Measurements from ENCODE around the gene SLC35A2.

SLC35A2 gene

DNA sequence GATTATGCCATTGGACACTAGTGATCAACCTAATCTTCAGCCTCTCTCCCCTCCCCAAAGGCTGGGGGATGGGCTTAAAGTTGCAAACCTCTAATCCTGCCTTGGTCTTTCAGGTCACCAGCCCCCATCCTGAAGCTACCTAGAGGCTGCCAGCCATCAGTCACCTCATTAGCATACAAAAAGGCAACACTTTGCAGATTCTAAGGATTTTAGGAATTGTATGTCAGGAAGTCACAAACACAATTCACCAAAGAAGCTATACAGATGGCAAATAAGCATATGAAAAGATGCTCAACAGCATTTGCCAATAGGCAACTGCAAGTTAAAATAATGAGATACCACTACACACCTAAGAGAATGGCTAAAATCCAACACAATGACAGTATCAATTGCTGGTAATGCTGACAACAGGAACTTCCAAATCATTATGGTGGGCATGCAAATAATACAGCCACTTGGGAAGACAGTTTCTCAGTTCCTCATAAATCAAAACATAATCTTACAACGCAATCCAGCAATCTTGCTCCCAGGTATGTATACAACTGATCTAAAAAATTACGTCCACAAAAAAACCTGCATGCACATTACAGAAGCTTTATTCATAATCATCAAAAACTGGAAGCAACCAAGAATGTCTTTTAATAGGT lies 16.4 kb upstream of the SLC35A2 start:
- no peak for DNase-seq (ENCODE audit: low read depth)

DNA sequence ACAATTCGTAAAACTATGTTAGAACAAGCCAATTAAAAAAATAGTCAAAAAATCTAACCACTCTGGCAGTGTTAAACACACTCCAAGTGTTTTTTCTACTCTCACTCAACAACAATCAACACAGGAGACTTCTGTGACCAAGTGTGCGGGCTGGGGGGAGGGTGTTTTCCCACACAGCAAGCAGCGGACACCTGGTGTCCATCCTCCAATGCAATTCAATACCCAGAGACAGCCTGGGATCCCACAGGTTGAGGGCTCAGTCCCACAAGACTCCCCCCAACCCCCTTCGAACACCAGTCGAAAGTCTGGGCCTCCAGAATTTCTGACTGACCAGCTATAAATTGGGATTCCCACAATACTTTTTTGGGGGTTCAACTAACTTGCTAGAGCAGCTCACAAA lies 15.7 kb upstream of the SLC35A2 start:
- no peak for DNase-seq (ENCODE audit: low read depth)

DNA sequence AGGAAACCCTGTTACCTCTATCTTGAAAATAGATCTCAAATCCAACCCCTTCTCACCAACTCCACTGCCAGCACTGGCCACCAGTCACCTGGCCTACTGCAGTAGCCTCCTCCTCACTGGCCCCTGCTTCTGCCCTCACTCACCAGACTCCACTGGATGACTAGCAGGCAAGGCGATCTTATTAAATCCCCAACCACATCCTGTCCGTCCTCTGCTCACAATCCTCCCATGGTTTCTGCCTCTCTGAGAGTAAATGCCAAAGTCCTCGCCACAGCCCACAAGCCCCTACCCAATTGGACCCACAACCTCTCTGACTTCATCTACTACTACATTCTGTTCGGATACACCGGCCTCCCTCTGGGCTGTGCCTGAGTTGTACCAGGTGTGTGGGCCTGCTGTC lies 12.8 kb upstream of the SLC35A2 start:
- DNase-seq (ENCODE audit: low read depth): no peak

DNA sequence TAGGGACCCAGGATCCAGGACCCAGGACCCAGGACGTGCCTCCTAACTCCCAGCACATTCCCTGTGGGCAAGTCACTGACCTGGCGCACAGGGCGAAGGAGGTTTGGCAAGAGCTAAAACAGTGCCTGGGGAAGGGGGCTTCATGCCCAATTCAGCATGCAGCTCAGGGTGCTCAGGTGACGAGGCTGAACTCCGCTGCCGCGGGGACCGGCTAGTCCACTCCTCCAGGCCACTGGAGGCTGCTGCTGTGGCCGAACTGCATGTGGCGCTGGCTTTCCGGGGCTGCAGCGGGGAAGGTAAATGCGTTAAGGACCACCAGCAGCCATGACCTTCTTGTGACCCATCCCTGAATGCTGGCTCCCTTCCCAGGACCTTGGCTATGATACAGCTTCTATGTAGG lies 12.3 kb upstream of the SLC35A2 start:
- no peak for DNase-seq (ENCODE audit: low read depth)

DNA sequence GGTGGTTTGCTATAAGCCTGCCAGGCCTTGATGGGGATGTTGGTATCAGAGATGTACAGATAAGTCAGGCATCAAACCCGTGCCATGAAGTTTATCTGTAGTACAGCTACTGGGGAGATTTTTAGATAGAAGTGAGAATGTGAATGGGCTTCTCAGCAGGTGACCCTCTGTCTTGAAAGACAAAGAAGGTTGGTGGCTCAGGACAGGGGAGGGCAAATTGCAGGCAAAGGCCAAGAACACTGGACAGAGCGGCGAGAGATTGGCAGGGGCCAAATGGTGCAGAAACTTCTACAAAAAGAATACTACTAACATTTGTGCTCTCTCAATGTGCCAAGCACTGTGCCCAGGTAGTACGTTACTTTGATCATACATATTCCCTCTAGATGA lies 9.3 kb upstream of the SLC35A2 start:
- DNase-seq (ENCODE audit: low read depth): no peak

DNA sequence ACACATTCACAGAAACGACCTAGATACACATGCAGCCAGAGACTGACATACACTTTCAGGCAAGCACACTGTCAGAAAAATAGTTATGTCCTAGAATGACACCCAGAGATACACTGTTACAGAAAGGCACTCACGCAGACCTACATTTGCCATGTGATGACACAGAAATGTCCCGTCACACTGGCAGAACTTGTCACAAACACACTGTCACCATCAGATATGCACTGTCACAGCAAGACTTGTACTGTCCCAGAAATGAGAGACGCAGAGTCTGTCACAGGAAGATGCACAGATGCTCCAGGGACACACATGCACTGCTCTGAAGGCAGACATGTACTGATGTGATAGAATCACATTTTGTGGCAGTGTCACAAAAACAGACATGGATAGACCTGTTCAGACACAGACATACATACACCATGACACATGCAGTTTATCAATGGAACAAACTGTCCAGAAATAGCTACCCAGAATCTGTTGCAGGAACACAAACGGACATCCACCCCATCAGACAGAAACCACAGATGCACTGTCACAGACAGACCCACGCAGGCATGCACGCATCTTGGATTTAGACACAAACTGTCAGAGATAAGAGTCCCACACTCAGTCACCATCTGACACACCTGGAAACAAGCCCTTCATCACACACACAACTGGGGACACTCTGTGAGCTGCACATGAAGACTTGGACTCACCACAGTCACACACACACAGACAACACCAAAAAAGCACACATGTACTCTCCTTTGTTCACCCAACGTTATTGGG lies 8.7 kb upstream of the SLC35A2 start:
- DNase-seq (ENCODE audit: low read depth): no peak

DNA sequence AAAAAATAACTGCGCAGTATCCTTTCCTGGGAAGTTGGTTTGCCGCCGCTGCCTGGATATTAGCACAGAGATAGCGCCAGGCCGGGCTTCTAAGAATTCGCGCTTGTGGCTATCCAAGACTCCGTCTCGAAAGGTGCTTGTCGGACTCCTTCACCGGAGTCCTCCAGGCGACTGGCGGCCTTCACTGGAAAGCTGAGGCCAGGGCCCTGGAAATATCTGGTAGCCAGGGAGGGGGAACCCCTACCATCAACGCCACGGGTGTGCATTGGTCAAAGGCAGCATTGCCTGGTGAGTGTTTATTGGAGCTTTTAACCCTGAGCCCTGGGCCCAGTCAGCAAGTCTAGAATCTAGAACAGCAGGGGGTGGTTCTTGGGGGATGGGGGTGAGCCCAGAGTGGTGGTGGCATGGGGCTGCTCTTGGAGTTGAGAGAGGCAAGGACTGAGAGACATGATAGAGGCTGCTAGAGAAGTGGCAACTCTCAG lies 8.0 kb upstream of the SLC35A2 start:
- DNase-seq (ENCODE audit: low read depth): no peak

DNA sequence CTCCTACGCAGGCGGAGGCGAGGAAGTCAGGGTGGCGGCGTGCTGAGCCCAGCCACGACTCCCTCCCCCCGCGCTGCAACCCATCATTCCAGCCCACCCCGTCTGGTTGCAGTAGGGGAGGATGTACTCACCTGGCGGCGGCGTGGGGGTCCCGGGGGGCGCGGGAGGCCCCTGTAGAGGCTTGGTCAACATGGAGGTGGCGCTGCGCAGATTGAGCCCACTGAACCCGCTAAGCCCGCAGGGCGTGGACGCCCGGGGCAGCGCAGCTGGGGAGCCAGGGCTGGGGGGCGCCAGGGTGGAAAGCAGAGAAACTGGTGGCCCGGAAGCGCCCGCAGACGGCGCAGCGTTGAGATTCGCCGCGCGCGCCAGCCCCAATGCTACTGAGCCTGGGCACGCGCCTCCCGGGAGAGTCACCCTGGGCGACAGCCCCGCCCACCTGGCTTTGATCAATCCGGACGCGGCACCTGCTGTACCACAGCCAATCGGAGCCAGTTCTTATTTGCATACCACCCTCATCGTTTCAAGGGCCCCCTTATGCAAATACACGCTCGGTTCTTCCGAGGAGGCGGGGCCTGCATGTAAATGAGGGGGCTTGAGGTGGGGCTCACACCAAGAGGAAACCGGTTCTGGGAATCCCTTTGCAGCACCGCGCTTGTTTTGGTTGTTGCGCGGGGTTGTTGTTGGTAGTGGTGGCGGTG lies 7.3 kb upstream of the SLC35A2 start, which contains the start of gene PIM2:
Gene PIM2, minus strand, starts transcription at position 382 of the 698 bp plus-strand sequence. Its CDS starts 190 bp downstream, at position 192.
- peak; percentile 49 for DNase-seq (ENCODE audit: low read depth)

DNA sequence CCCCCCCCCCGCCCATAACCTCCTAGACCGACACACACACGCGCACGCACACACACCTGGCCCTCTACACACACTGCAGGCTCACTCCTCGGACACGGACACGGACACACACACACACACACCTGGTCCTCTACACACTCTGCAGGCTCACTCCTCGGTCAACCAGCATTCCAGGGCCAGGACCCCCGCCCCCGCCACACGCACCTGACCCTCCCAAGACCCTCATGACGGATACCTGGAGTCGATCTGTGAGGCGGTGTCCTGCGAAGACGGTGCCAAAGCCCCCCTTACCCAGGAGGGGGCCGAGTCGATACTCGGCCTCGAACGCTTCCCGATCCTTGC lies 6.8 kb upstream of the SLC35A2 start:
- no peak for DNase-seq (ENCODE audit: low read depth)

DNA sequence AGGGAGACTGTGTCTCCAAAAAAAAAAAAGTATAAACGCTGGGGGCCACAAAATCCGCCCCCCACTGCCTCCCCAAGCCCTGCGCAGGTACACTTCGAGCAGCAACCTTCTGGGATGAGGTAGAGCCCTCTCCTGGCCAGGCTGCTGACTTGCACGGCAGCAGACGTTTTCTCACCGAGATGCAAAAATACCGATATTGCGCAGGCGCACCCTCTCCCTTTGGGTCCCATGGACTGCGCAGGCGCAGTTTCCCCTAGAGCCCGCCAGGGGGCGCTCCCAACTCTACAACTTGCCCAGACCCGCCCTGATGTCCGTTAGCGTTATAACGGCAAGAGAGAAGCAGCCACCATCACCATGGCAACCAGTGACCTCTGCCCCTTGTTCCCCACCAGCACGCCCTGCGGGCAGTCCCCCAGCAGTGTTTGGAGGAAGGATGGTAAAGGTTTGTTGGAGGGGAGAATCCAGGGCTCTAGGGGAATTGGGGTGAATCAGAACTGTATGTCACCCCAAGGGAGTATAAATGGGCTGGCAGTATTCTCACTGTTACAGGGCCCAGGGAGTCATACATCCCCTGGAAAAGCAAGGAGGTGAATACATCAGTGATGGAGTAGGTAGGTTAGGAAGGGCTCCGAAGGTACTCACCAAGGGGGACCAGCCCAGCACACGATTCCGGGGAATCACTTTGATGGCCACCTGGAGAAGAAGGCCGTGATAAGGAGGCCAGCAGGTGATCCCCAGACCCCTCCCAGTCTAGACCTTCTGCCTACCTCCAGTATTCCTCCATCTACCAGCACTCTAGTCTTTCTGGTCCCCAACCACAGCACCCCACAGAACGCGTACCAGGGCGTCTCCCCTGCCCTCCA lies 5.9 kb upstream of the SLC35A2 start:
- peak; percentile 81 for DNase-seq (ENCODE audit: low read depth)

DNA sequence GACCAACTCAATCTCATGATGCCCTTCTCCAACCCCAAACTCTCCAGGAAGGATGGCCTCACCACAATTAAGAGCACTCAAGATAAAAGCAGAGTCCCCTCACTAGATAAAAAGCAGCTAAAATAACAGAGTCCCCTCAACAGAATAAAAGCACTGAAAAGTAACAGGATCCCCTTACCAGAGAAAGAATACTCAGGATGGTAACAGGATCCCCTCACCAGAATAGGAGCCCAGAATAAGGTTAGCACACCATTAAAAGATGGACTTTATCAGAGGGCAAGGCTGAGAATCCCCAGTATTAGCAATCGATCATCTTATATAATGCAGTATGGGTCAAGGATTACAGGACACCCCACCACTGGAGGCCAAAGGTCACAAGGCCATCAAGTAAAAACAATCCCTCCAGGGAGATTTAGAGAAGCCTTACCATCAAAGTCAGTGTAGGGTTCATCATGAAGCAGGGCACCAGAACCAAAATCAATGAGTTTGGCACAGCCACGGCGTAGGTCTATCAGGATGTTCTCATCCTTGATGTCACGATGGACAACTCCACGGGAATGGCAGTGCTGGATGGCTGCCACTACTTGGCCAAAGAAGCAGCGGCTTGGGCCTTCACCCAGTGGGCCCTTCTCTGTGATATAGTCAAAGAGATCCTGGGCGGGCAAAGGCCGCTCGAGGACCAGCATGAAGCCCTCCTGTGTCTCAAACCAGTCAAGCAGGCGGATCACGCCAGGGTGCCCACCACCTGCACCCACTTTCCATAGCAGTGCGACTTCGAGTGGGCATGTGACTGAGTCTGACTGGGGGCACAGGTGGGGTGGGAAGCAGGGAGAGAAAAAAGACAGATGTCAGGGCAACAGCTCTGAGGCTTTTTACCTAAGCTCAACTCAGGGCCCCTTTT lies 3.4 kb upstream of the SLC35A2 start:
- DNase-seq (ENCODE audit: low read depth): no peak

DNA sequence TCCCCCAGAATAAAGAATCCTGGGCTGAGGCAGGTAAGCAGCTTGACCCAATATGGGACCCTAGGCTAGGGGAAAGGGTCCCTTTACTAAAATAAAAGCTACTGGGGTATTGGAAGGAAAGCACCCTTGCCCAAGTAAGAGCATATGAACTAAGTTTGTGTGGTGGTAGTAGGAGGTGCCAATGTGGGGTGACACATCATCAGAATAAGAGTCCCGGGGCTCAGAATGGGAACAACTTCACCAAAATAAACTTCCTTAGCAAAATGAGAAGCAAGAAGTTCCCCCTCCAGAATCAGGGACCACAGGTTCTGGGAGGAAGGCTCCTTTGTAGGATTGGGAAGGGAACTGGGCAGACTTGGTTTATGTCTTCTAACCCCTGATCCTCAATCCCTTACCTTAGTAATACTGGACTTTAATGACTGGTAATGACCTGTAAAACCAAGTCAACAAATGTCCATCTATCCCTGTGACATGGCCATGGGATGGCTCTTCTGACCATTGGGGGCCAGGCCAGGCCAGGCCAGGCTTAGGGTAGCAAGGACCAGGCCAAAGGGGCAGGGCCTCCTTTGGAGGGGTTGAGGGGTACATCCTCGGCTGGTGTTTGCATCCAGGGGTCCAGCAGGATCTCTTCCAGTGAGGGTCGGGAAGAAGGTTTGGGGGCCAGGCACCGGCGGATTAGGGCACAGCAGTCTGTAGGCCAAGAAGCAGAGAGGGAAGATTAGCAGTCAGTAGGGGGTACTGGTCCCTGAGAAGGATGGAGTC lies 2.3 kb upstream of the SLC35A2 start:
- no peak for DNase-seq (ENCODE audit: low read depth)

DNA sequence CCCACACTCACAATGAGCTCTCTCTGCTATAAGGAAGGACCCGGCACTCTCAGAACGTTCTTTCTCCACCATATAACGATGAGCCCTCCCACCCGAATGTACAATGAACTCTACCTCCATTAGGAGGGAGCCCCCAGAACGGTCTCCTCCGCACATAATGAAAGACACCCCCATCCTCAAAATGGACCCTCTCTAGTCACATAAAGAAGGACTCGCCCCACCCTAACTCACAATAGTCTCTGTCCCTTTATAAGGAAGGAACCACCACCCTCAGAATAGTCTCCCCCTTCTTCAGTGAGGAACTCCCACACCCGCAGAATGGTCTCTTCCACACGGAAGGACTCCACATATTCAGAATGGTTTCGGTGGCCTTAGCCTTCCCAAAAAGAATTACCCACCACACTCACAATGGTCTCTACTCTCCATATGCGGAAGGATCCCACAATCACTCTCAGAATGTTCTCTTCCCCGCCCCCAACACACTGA lies 477 bp downstream of the SLC35A2 start:
- DNase-seq (ENCODE audit: low read depth): peak; percentile 41

DNA sequence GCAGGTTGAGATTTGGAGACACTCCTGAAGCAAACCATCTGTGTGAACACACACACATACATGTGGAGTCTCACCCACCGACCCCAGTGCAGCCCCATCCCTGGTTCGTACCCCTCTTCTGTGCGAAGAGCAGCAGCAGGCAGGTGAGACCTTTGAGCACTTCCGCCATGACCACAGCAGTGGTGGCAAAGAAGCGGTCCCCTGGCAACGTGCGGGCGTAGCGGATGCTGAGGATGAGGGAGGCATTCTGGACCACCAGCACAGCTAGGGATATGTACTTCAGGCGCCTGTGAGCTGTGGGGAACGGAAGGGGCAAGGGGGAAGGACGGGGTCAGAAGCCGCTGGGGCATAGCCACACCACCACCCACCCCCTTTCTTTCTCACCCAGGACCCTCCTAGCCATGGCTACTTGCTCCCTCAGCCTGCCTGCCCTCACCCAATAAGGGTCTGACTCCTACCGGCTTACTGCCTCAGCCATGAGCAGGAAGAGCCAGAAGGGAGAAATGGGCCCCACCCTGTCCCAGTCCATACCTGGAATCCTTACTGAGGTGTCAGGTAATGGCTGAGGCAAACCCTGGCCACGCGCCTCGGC lies 1.6 kb downstream of the SLC35A2 start:
- no peak for DNase-seq (ENCODE audit: low read depth)

DNA sequence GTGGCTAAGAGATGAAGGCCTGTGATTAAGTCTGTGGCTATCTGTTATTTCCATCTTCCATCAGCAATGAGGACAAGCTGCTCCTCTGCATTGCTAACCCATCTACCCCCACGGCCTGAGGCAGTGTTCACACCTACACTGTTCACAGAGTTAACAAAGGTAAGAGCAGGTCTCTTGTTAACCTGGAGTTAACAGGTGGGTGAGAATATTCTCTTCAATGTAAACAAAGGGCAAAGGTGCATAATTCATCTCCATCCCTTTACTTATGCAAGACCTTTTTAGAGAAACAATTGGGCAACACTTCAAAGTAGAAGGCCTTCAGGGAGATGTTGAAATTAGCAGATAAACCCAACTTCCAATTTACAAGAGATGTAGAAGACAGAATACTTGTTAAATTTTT lies 2.8 kb downstream of the SLC35A2 start:
- DNase-seq (ENCODE audit: low read depth): no peak

DNA sequence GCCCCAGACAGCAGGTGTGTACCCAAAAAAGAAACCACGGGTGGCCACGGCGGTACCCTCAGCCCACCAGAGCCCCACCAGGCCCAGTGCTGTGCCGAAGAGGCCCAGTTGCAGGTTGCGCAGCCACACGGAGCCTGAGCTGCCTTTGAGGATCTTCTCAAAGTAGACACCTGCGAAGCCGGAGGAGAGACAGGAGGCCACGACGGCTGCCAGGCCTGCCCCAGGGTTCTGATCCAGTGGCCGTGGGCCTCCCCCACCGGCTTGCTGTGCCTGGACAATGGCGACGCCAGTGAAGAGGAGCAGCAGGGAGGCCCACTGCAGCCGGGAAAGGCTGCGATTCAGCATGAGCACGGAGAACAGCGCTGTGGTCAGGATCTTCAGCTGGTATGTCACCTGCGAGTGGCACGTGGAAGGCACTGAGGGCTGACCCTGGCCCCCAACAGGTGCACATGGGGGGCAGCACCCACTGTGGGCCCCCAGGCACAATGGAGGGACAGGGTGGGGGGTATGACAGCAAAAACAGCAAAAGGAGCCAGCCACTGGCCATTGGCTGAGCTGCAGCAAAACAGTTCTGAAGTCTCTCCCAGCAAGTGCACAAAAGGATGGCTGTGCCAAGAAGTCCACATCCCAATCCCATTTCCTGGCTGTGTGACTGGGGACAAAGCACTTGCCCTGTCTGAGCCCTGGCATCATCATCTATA lies 6.2 kb downstream of the SLC35A2 start:
- DNase-seq (ENCODE audit: low read depth): no peak

DNA sequence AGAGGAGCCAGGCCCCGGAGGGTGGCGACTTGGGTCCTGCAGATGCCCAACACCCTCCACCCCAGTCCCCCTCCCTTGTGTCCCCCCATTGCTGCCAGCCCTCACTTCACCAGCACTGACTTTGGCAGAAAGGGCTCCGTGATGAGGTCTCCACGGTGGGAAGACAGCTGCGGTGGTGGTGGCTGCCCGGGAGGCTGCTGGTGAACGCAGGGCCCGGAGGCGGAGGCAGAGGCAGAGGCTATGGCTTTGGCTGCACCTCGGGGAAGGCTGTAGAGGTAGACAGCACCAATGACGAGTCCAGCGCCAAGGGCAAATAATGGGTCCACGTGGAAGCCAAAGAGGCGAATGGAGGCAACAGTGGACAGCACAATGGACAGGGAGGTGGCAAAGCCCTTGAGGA lies 6.8 kb downstream of the SLC35A2 start:
- DNase-seq (ENCODE audit: low read depth): no peak

DNA sequence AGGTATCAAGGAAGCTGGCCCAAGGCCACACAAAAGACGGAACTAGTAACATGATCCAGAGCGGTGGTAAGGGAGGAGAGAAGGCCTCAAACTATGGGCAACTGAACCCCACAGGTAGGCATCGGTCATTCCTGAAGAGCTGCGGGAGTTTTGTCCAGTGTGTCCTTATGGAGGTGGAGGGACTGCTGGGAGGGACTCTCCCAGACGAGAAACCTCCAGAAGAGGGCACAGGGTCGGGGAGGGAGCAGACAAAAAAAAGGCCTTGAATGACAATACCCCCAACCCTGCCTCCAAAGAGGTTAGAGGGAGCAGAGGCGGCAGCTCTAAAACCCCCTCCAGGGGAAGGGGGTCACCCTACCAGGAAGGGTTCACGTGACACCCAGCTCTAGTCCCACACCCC lies 7.3 kb downstream of the SLC35A2 start:
- DNase-seq (ENCODE audit: low read depth): no peak

DNA sequence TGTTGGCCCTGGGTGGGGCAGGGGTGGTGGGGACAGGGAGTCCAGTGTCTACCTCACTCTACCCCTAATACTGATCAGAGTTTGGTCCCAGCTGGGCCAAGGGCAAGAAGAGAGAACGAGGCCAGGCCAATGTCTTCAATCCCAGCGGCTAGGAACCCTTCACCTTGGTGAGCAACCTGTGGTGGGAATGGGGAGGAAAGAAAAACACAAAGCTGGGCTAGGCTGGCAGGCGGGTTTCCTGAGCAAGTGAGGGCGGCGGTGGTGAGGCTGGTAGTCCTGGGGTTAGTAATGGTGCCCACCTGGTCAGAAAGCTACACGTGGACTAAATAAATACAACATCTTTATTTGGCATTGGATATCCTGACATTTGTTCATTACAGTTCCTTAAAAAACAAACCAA lies 8.2 kb downstream of the SLC35A2 start:
- DNase-seq (ENCODE audit: low read depth): no peak
